Inferior parietal cortex (tissue), 1 donor: ENCODE results near the gene NCK1.
A peak's percentile ranks its signal among the peaks of the same experiment; 100 is the strongest.

Source experiments
- DNase-seq: peaks from one replicate; pipeline ENCODE4 v3.0.0-alpha.2; 2016; ENCODE audit errors: extremely low spot score

Gene NCK1

GRCh38 chr3:136906725-136907124, 44.7 kb downstream of the NCK1 start:
- no peak for DNase-seq

- DNase-seq = no peak
These were observed 46.3 kb downstream of the NCK1 start for GRCh38 chr3:136908297-136908696.

- DNase-seq = no peak
These were observed 47.2 kb downstream of the NCK1 start for GRCh38 chr3:136909187-136909586.

- no peak for DNase-seq
These were observed 48.7 kb downstream of the NCK1 start for GRCh38 chr3:136910697-136911096.

GRCh38 chr3:136913168-136913567, 51.2 kb downstream of the NCK1 start:
- no peak for DNase-seq

GRCh38 chr3:136914739-136915138, 52.7 kb downstream of the NCK1 start:
- no peak for DNase-seq

GRCh38 chr3:136916223-136916622, 54.2 kb downstream of the NCK1 start:
- no peak for DNase-seq

GRCh38 chr3:136919799-136920580, 58.0 kb downstream of the NCK1 start:
- no peak for DNase-seq

- DNase-seq = no peak
These were observed 59.0 kb downstream of the NCK1 start for GRCh38 chr3:136920904-136921611.

- no peak for DNase-seq
These were observed 63.6 kb downstream of the NCK1 start for GRCh38 chr3:136925425-136926190.

GRCh38 chr3:136928240-136928639, 66.2 kb downstream of the NCK1 start:
- no peak for DNase-seq

- peak; percentile 23 for DNase-seq
These were observed 68.1 kb downstream of the NCK1 start for GRCh38 chr3:136929977-136930670.

GRCh38 chr3:136931606-136932005, 69.6 kb downstream of the NCK1 start:
- DNase-seq = no peak

GRCh38 chr3:136932523-136932922, 70.5 kb downstream of the NCK1 start:
- DNase-seq = no peak

- no peak for DNase-seq
These were observed 71.2 kb downstream of the NCK1 start for GRCh38 chr3:136932978-136933772.

GRCh38 chr3:136937175-136937574, 75.2 kb downstream of the NCK1 start:
- DNase-seq = no peak

- no peak for DNase-seq
These were observed 75.8 kb downstream of the NCK1 start for GRCh38 chr3:136937851-136938250.

GRCh38 chr3:136938334-136938733, 76.3 kb downstream of the NCK1 start:
- DNase-seq = no peak

GRCh38 chr3:136939489-136939888, 77.5 kb downstream of the NCK1 start:
- no peak for DNase-seq

GRCh38 chr3:136942803-136943202, 80.8 kb downstream of the NCK1 start:
- no peak for DNase-seq

GRCh38 chr3:136943436-136943835, 81.4 kb downstream of the NCK1 start:
- DNase-seq = no peak
